ENCODE data around the gene FAR2. TPM values are rescaled to one million over a fixed set of nuclear protein-coding genes. Genes with fewer than 3 reads are reported as not detected.

Gene FAR2
- total and polyA plus RNA-seq, 8 donors = 0.43 to 2.8 (median 1.1) TPM

DNA sequence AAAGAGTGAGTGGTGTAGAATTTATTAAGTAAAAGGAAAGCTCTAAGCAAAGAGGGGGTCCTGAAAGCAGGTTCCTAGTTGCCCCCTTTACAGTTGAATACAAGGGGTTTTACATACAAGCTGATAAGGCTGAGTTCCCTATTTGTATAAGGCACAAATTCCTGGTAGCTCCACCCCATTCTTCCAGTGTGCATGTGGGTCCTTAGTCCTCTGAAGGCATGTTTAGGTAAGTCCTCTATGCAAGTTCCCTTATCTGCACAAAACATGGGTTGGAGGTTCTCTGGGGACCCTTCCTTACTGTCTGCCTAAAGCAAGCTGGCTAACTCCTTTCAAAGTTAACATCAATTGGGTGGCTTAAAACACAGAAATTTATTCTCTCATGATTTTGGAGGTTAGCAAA lies 2.9 kb upstream of the FAR2 start:
- H3K36me3 ChIP-seq = no peaks in the 10 kb centered on the region
- H3K9me3 ChIP-seq = no peaks in the 10 kb centered on the region
- intact Hi-C loops (cut with DNase I) = no loop called here
- no peaks in the 10 kb centered on the region for H3K4me1 ChIP-seq
- TF ChIP-seq, protein P1, sequence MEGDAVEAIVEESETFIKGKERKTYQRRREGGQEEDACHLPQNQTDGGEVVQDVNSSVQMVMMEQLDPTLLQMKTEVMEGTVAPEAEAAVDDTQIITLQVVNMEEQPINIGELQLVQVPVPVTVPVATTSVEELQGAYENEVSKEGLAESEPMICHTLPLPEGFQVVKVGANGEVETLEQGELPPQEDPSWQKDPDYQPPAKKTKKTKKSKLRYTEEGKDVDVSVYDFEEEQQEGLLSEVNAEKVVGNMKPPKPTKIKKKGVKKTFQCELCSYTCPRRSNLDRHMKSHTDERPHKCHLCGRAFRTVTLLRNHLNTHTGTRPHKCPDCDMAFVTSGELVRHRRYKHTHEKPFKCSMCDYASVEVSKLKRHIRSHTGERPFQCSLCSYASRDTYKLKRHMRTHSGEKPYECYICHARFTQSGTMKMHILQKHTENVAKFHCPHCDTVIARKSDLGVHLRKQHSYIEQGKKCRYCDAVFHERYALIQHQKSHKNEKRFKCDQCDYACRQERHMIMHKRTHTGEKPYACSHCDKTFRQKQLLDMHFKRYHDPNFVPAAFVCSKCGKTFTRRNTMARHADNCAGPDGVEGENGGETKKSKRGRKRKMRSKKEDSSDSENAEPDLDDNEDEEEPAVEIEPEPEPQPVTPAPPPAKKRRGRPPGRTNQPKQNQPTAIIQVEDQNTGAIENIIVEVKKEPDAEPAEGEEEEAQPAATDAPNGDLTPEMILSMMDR (IDR thresholded peaks at IDR 0.05) = no peak
- no peak for DNase-seq
- no peak for FAIRE-seq
- H3K27me3 ChIP-seq = no peaks in the 10 kb centered on the region
- H3K4me3 ChIP-seq = no peak overlapping the region
- ATAC-seq = no peak
- no peak overlapping the region for H3K27ac ChIP-seq

DNA sequence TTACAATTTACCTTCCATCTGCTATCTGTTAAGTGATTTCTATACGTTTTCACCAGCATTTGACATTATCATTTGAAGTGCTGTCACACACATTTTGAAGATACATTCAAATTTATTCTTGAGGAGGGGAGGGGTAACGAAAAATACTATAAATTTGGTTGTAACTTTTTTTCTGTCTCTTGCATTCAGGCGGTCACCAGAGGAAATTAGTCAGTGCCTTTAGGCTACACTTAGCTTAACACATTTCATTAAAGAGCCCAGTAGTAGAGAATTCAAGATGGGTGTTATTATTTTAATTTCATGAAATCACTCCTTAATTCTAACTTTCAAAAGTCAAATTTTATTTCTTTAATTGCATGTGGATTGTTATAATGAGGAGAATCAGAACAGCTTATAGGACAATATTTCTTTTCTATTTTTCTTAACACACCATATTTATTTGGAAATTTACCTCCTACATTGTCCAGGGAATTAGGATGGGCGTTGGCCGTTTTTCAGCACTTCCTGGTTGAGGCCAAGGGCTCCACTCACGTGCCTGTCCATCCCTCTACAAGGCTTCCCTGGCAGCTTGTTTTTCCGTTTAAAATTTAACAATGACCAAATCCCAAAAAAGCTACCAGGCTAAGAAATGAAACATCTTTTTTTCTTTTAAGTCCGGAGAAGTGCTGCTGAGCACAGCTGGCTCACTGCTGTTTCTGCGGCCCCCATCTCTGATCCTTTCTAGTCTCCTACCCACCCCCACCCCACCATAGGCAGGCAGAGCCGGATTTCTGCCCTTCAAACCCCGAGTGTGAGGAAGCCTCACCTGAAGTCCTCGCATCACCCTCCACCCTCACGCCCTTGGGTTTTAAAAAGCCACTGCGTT lies 1.1 kb upstream of the FAR2 start:
- Histone ChIP-seq H3K4me3 (peak overlapping the region in 2 of 4 donors; percentile 39 to 57), H3K36me3 (no peaks in the 10 kb centered on the region), H3K4me1 (no peaks in the 10 kb centered on the region), H3K27ac (no peak overlapping the region), H3K27me3 (no peaks in the 10 kb centered on the region), H3K9me3 (no peaks in the 10 kb centered on the region)
- TF ChIP-seq, protein P1 (IDR thresholded peaks at IDR 0.05) = no peak
- intact Hi-C loops (cut with DNase I) = no loop called here
- WGBS, 2 donors = 10 to 15% methylated on average over 14 of the region's 14 CpGs
- ATAC-seq = peak in 1 of 4 donors; percentile 27
- no peak for DNase-seq
- no peak for FAIRE-seq

DNA sequence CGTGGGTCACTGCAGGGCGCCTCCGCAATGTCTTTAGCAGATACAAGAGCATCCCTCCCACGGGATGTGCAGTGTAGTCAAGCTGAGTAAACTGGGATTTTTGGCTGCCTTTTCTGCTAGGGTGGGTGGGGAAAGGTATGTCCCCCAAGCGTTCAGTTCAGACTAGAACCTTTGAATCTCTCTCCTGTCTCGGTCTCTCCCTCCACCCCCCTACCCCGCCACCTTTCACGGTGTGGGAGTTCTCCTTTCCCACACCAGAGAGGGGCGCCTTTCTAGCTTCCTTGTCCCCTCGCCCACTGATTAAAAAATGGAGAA lies 525 bp upstream of the FAR2 start:
- ATAC-seq = peak in 3 of 4 donors; percentile 15 to 30 (median 22)
- no peak overlapping the region for H3K27ac ChIP-seq

DNA sequence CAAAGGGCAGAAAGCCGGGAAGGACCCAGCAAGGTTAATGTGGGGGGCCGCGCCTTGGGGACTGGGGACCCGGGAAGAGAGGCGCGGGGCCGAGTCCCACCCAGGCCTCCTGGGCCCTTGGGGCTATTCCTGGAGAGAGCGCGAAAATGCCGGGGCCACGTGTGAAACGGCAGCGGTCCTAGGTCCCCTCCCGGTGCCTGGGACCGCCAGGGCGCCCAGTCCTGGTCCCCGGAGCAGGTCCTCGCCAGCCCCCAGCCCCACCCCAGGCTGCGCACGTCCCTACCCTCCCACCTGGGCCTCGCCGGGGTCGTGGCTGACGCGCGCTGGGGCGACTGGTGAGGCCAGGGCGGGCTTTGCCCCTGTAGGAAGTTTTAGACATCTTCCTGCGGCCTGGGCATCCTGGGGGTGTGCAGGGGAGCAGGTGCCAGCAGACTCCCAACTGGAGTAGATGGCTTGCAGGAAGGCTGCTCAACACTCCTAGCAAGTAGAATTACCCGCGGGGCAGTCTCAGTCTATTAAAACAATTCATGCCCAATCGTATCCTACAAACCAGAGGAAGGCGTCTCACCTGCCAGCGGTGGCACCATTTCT lies 708 bp downstream of the FAR2 start:
- H3K27me3 ChIP-seq = no peaks in the 10 kb centered on the region
- DNase-seq (peak in 2 of 6 donors; percentile 54 to 70), FAIRE-seq (no peak), ATAC-seq (peak in 2 of 4 donors; percentile 9 to 14)
- no peaks in the 10 kb centered on the region for H3K36me3 ChIP-seq
- no peaks in the 10 kb centered on the region for H3K9me3 ChIP-seq
- 13 to 14% methylated on average over 23 to 34 of the region's 34 CpGs for WGBS, 2 donors
- TF ChIP-seq, protein P1 (IDR thresholded peaks at IDR 0.05) = no peak
- intact Hi-C loops (cut with DNase I) = no loop called here
- H3K27ac ChIP-seq = peak overlapping the region in 1 of 4 donors; percentile 51
- peak overlapping the region; percentile 26 to 57 (median 36) for H3K4me3 ChIP-seq
- no peaks in the 10 kb centered on the region for H3K4me1 ChIP-seq

More for the DNA sequence above, 525 bp upstream of the FAR2 start:
- TF ChIP-seq, protein P1 (IDR thresholded peaks at IDR 0.05) = no peak
- Histone ChIP-seq H3K4me1 (no peaks in the 10 kb centered on the region), H3K36me3 (no peaks in the 10 kb centered on the region), H3K27me3 (no peaks in the 10 kb centered on the region), H3K9me3 (no peaks in the 10 kb centered on the region), H3K4me3 (peak overlapping the region in 3 of 4 donors; percentile 33 to 57 (median 39))
- DNase-seq = no peak
- no peak for FAIRE-seq
- intact Hi-C loops (cut with DNase I) = no loop called here
- WGBS, 2 donors = 5 to 6% methylated on average over 10 of the region's 10 CpGs

DNA sequence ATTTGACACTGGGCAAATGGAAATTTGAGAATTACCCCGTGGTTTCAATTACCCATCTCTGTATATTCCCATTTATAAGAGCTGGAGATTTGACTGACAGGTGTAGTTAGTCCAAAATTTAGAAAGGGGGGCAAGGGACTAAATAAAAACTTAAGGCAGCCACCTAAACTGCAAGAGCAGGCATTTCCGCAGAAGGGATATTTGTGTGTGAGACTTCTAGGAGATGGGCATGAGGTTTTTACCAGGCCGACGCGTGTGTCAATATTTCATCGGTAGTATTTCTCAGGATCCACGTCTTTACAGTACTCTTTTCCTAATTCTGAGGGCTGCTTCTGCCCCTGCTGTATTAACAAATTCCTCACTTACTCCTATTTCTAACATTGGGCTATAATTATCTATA lies 1.4 kb downstream of the FAR2 start:
- DNase-seq = no peak
- Histone ChIP-seq H3K27me3 (no peaks in the 10 kb centered on the region), H3K4me3 (no peak overlapping the region), H3K9me3 (no peaks in the 10 kb centered on the region), H3K4me1 (no peaks in the 10 kb centered on the region), H3K27ac (no peak overlapping the region), H3K36me3 (no peaks in the 10 kb centered on the region)
- no peak for FAIRE-seq
- ATAC-seq = no peak
- intact Hi-C loops (cut with DNase I) = no loop called here
- WGBS, 2 donors = 80 to 82% methylated on average over 7 of the region's 7 CpGs
- TF ChIP-seq, protein P1 (IDR thresholded peaks at IDR 0.05) = no peak

Measured in pancreas (tissue), 10 donors.